ENCODE measurements around the gene KCNN3. TPM values are rescaled to one million over a fixed set of nuclear protein-coding genes. Genes with fewer than 3 reads are reported as not detected.

KCNN3 gene
- total and polyA plus RNA-seq, 2 of the 13 experiments (the other 11 are each of a cell fraction or from before 2014, with no cell fraction given): not detected

GRCh38 chr1:154698320-154699096 is 171.6 kb downstream of the KCNN3 start (continued):
- peak; percentile 37; the same call in 1 of the 2 replicates for TF ChIP-seq AHDC1 (CRISPR knock-in tag; IDR thresholded peaks at IDR 0.05; ENCODE audit: borderline replicate concordance)
- TF ChIP-seq CHCHD3 (CRISPR knock-in tag; IDR thresholded peaks at IDR 0.05): no peak
- TF ChIP-seq SSRP1 (CRISPR knock-in tag; IDR thresholded peaks at IDR 0.05): 0 out of 2 replicates have a peak, but pooled peaks have one; percentile 25
- TF ChIP-seq NFE2L2 (IDR thresholded peaks at IDR 0.05; ENCODE audit: low read length): peak; percentile 56
- TF ChIP-seq KDM6A (CRISPR knock-in tag; IDR thresholded peaks at IDR 0.05; ENCODE audit: low read depth): 0 out of 2 replicates have a peak, but pooled peaks have one; percentile 16
- TF ChIP-seq ZFX (CRISPR knock-in tag; IDR thresholded peaks at IDR 0.05; ENCODE audit: low read depth): 0 out of 2 replicates have a peak, but pooled peaks have one; percentile 29
- no peak for TF ChIP-seq ISL2 (CRISPR knock-in tag; IDR thresholded peaks at IDR 0.05)
- no peak for TF ChIP-seq SP140L (CRISPR knock-in tag; IDR thresholded peaks at IDR 0.05; ENCODE audit: borderline replicate concordance)
- no peak for TF ChIP-seq SOX6 (IDR thresholded peaks at IDR 0.05)
- peak; percentile 94 for TF ChIP-seq SOX6 (CRISPR knock-in tag; IDR thresholded peaks at IDR 0.05)
- 0 out of 2 replicates have a peak, but pooled peaks have one; percentile 58 for TF ChIP-seq IRF2 (CRISPR knock-in tag; IDR thresholded peaks at IDR 0.05)
- no peak for TF ChIP-seq SAFB2 (CRISPR knock-in tag; IDR thresholded peaks at IDR 0.05; ENCODE audit: borderline replicate concordance, low read depth)
- TF ChIP-seq ZBTB49 (CRISPR knock-in tag; IDR thresholded peaks at IDR 0.05; ENCODE audit: borderline replicate concordance): no peak
- TF ChIP-seq NAIF1 (CRISPR knock-in tag; IDR thresholded peaks at IDR 0.05; ENCODE audit: borderline replicate concordance): no peak
- TF ChIP-seq HOXA3 (CRISPR knock-in tag; IDR thresholded peaks at IDR 0.05): no peak
- no peak for TF ChIP-seq ZNF24 (IDR thresholded peaks at IDR 0.05)
- TF ChIP-seq ARID5B (CRISPR knock-in tag; IDR thresholded peaks at IDR 0.05): peak; percentile 87
- TF ChIP-seq JUND (CRISPR knock-in tag; IDR thresholded peaks at IDR 0.05): peak; percentile 67; the same call in 1 of the 2 replicates

Measured in HepG2 (cell line).